GM18858 (cell line): ENCODE measurements around the gene TCF7L2.

Experiments used
- ATAC-seq: cut with Tn5 transposase; IDR thresholded peaks from one replicate; pipeline ENCODE4 v1.9.1; 2021; ENCODE audit not compliant: unreplicated experiment

The TCF7L2 gene

DNA sequence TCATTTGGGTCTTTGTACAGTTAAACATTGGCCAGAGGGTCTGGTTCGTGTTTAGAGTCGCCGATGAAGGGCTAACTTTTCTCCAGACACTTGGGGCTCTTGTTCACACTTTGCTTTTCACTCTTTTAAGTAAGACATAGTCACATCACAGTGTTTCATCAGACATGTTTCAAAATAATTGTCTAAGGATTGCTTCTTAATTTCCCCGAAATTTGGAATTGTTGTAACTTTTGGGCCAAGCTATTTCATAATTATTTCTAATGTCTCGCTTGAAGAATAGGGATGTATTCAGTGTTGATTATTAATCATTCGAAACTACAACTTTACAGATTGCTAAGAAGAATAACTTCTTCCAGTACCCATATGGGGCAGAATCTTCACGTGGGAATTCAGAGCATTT, 92.8 kb downstream of the TCF7L2 start:
- no peak for ATAC-seq

DNA sequence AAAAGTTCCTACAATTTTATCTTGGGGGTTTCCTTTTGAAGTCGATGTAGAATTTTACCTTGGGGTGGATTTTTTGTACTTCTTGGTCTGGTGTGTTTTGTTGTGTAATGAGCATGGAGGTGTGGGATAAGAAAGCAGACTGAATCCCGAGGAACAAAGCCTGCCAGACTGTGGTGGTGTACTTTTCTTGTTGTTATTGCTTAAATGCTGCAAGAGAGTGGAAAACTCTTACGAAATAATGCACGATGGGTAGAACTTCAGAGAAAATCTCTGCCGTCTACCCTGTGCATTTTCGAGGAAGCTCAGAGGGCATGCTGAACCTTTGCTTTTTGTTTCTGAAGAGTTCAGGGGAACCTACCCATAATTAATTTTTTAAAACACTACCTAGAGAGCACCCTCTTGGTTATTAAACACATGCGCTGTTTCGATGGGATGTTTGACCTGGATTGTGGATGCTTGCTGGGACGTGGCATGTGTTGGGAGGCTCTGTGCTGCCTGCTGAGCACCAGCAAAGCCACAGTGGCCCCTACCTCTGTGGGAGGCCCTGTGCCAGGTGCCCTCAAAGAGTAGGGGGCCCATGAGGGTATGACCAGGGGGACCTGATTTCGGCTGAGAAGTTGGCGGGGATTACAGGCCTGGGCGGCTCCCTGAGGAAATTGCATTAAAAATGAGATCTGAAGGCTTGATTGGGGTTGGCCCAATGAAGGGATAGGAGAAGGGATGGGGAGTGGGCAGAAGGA, 94.1 kb downstream of the TCF7L2 start:
- ATAC-seq: no peak

DNA sequence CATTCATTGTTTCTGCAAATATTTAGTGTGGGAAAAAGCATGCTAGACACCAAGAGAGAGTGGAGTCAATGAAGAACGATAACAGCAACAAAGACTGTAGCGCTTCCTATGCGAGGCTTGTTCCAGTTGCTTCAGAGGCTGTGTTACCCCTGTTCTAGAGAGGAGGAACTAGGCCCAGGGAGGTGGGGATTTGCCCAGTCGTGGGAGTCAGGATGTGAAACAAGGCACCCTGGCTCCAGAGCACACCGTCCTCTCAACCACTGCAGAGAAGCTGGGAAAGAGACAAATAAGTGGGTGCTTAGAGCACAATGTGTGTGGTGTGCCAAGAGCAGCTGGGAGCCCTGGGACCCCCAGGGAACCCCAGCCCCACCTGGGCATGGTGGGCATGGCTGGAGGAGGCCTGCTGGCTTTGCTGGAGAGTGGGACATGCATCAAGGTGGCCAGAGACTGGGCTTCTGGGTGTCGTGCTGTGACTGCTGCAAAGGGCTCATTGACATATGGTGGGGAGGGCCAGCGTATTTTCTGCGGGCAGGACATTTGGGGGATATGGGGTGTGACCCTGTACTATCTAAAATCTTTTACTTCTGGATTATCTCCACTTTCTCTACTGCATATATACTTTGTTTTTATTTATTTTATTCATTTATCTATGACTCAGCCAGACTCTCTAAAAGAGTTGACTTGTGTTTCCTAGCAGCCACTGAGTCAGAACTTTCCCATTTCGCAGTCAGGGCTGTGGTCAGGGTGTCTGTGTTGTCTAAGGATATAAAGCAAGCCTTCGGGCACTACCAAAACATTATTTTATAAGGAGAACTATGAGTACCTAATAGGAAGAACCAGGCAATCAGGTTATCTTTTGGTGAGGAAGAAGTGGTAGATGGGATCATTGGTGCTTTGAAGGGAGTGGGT, 95.4 kb downstream of the TCF7L2 start:
- ATAC-seq: no peak

DNA sequence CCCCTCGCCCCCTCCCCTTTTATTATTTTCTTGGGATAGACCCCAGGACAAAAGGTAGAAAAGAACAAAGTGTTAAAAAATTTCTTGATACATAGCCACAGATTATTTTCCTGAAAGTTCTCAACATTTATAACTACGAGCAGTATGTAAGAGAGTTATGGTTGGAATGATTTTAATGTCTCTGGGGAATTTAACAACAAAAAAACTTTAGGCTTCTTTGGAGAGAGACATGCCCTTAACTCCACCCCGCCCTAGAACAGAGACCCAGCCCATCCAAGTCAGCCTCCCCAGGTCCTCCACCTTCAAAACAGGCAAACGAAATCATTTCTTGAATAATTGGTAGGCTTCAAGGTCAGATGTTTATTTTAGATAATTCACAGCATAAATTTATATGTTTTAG, 97.1 kb downstream of the TCF7L2 start:
- ATAC-seq: no peak

DNA sequence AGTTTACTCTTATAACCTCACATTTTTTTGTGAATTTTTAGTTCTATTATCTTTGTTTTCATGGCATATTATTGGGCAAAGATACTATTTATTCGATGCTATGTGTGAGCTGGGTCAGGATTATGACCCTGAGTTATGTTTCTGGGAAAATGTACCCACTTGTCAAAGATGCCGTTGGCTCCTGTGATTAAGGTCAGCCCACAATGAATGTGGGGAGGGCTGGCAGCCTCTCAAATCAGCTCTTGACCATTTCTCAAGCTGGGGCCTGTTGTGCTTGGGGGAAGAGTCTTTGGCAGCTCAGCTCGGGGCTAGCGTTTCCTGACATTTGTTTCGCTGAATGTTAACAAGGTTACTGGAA, 97.5 kb downstream of the TCF7L2 start:
- ATAC-seq: no peak

DNA sequence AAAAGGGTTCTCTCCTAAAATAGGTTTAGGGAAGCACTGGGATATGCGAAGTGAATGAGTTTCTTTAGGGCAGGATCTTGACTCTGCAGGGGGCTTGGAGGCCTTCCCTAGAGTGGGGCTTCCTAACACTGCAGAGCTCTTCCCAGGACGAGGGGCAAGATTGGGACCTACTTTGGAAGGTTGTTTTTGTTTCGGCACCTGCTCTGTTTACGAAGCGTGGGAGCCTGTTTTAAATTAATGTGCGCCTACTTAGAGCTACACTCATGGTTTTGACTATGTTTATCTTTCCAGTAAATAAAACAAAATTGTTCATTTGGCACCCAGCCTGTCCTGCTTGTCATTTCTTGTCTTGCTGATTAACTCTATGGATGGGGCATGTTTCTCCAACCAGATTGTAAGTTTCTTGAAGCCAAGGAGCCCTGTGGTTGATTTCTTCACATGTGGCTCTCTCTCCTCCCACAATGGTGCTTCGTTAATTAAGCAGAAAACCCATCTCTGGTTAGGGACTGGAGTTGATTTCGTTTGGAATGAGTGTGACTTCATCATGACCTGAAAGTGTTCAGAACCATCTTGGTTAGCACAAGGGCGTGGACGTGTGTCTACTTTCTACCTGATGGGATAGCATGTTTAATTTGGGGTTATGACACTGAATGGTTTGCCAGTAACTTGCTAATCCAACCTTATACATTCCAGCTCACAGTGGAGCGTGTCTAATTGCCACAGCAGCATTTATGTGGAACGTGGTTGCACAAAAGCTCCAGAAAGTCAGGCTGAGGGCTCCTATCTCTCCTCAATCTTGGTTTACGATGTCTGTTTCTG, 98.1 kb downstream of the TCF7L2 start:
- no peak for ATAC-seq

DNA sequence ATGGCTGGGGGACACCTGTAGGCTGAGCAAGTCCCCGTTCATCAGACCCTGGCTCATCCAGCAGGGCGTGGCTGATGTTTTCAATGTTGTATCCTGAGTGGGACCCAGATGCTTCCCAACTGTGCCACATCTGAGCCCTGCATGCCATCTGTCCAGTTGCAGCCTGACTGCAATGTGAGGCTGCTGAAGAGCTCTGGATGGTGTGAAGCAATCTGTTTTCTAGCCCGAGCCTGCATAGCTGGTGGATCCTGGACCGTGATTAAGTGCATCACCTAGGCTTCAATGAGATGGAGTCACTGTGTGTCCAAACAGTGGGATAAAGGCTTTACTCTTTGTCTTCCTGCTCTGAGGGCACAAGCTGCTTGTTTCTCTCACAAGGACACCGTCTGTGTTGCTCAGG, 99.8 kb downstream of the TCF7L2 start:
- no peak for ATAC-seq

DNA sequence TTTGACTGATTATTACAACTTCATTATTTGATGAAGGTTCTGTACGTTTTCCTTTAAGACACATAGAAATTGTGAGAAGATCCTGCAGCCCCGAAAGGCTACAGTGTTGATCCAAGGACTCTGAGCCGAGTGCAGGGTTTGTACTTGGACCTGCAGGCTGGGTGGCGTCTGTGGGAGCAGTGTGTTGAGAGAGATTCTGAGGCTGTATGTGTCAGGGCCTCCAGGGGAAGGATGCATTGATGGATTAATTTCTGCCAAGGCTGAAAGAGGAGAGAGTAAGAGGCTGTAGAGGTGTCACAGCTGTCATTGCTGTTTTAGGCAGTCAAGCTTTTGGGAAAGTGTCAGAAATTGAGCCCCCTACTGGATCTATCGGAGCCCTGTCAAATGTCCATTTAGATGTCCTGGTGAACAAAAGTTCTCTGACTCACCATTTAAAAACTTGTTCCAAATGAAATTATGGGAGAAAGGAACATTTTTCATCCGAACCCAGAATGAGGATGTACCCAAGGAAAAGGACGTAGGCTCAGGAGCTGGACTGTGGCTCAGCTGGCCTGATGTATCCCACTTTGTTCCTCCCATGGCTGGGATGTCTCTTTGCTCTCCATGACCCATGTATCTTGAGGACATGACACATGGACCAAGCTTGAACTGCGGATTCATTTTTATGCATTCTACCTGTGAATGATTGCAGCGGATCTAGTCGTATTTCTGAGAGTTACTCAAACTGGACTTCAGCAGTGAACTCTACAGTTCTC, 102.2 kb downstream of the TCF7L2 start:
- ATAC-seq: no peak

DNA sequence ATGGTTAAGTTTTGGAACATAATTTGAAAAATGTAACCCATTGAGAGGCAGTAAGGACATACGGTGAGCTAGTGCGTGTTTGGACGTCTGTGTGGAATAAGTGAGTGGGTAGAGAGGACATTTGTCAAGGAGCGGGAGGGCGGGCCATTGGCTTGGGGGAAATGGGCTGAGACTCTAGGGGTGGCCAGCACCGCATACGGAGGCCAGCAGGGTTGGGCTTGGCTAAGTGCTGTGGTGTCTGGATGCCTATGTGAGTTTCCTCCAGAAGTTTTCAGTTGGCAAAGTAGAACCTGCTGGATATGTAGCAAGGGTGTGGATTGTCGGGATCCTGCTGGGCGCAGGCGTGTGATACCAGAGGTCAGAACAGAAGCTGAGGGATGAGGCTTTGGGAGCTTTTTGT, 103.0 kb downstream of the TCF7L2 start:
- no peak for ATAC-seq

DNA sequence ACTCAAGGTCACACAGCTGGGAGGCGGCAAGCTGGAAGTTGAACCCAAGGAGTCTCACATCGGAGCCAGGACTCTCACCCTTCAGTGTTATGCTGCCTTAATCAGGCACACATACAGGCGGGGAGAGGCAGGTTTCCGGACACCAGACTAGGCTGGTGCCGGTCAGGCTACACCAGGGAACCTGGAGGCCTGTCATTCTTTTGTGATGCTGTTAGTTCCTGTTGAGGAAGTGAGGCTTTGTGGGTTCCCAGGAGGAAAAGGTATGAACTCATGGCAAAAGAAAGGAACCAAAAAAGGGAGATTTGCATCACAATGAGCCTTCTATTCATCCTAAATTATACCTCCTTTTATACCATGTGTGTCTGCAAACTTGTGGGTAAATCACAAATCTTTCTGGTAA, 103.8 kb downstream of the TCF7L2 start:
- ATAC-seq: no peak

DNA sequence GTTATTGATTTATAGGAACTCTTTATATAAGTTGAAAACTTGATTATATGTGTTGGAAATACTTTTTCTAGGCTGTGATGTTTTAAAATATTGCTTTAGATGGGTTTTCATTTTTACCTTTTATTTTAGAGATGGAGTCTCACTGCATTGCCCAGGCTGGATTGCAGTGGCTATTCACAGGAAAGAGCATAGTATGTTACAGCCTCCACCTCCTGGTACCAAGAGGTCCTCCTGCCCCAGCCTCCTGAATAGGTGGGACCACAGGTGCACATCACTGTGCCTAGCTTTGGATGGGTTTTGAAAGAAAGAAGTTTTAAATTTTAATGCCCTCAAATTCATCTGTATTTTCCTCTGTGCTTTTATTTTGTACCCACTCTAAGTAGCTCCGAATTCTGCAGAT, 105.4 kb downstream of the TCF7L2 start:
- ATAC-seq: no peak

DNA sequence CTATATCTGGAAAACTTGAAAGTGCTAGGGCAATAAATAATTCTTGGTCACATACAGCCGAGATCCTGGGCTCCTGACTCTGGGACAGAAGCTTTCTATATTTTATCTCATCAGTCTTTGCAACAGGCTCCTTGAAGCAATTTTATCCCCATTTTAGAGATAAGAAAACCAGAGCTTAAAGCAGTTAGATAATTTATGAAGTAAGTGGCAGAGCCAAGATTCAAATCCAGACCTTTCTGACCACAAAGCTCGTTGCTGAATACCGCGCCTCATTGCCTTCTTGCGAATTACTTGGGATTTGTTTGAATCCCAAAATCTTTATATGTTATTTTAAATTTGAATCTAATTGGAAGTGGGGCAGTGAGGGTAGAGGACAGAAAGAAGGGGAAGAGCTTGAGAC, 106.0 kb downstream of the TCF7L2 start:
- ATAC-seq: no peak

DNA sequence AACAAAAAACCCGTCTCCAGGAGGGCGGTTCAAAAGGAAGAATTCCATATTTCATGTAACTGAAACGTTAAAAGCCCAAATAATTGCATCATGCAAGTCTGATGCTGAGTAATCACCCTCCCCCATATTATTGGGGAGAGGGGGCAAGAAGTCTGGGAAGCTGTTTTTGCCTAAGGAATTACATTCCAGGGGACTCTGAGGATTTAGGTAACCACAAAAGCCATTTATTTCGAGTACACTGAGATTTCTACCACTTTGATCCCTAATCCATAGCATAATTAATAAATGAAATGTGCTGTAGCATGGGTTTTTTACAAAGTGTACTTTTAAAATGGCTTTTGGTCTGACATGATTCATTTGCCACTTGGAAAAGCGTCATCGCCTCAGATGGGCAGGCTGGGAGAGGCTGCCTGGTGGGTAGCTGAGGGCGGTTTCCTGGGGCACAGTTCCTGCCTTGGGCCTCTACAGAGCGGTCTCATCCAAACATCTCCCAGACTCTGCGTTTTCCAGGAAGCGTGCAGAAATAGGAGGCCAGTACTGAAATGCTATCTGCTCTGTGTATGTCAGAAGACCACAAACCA, 106.5 kb downstream of the TCF7L2 start:
- ATAC-seq: no peak

DNA sequence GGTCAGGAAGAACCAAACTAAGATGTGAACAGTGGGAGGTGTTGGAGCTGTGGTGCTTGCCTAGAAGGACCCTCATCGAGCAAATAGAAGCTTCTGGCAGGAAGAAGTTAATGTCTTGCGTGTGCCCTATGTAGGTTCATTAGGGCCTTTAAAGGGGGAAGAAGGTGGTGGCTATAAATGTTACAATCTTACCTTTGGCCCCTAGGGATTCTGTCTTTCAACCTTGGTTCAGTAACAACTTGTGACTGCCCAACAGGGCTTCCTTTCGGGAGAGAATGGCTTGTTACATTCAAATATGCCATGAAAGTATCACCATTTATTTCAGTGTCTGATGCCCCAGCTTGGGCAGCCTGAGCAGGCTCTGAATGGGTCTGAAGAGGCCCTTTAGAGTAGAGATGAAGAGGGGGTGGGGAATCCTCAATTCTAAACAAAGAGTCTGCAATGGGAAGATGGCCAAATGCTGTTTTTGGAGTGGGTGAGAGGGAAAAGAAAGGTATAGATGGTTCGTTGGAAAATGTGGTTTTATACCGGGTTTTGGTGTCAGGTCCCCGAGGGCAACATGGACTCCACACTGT, 108.0 kb downstream of the TCF7L2 start:
- ATAC-seq: no peak

DNA sequence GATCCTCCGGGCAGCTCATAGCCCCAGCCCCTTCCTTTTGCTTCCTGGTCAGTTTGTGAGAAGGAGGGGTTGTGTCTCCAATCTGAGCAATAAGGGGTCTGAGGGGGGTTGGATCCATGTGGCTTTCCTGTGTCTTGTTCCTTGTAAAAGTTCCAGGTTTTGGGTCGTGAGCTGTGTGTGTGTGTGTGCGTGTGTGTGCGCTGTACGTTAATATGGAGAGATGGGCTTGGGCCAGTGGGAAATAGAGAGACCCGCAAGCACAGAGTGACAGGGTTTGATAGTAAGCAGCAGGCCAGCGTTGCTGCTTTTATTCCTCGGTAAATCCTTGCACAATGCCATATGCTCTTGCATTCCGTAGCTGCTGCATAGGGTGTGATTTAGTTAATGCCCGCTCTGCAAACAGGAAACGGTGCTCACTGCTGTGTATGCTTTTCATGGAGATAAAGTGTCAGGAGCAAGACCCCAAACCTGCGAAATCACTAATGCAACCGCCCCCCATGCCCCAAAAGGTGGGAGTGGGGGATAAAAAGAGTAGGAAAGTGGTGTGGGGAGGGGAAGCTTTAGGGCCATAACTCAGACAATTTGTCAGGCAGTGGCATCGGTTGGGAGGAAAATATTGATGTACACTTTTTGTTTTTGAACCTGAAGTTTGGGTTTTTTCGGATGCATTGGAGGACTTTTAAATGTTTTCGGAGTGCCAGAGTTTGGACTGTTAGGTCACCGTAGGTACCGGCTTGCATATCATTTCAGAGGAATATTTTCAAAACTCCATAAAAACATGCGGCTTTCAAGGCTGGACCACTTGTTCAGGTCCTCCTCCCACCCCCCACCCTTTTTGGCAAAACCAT, 108.7 kb downstream of the TCF7L2 start:
- no peak for ATAC-seq

DNA sequence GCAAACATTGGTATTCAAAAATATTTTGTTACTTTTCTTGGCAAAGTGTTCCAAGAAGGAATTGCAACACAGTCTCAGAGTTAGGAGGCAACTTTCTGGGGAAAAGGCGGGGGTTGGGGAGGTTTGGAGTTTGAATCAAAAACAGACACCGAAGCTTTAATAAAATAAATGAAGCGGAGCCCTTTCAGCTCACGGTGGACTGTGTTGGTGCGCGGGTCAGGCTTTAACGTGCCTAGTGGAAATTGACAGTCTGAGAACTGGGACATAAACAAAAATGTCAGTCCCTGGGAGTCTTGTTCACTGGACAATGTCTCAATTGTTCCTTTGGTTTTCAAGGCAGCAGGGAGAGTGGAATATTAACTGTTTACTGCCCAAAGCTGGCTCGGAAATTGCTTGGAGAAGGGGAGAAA, 109.3 kb downstream of the TCF7L2 start:
- no peak for ATAC-seq

DNA sequence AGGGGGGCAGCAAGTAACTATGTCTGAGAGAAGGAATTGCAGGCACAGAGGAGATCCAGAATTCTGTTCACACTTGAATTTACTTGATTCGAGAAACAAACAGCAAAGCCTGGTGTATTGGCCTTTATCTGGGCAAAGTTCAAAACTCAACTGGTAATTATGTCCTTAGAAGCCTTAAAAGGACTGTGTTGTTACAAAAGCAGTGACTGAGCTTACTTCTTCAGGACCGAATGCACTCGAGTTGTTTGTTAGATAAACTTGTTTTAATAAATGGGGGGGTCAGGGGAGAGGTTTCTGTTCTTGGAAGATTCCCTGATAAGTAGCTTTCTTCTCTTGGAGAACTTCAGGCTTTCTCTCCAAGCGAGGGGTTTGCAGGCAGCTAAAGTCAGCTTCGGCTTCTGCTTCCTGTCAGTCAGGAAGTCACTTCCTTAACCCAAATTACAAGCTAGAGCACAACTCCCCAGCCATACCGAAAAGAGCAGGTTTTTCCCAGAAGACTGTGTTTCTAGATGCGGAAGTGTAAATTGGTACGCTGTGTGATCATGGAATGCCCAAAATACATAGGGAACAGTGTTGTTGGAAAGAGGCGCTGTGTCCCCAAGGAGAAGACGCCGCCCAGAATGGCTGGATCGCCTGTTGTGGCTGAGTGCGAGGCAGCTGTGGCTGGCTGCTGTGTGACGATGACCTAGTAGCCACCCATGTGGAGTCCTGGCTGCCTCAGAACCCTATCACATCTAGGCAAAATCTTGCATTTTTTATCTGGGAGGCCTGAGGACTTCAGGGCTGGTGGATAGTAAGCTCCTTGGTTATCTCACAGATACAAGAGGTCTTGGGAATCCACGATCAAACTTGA, 110.4 kb downstream of the TCF7L2 start:
- no peak for ATAC-seq

DNA sequence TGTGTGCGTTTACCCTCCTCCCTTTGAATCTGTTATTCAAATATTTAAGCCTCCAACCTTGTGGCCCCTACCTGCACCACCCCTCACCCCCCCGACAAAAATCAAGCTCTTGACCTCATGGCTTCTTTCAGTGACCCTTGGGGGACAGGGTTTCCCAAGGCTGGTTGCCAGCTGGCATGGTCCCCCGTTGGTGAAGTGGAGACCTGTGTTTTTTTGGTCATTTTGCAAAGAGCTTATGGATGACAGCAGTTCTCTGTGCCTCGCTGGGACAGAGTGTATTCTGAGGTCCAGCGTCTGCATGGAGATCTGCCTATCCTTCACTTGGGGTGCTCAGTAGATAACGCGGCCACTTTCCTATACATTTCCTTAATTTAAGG, 111.0 kb downstream of the TCF7L2 start:
- ATAC-seq: no peak
